Thyroid gland (tissue), 4 donors: Measurements from ENCODE around the gene POU6F2.

Source experiments
- CTCF ChIP-seq, 6 experiments: fragments of 200-600 bp in 3 of 6; fragments of 450-650 bp in 3 of 6; sonication (generic) in 3 of 6; IDR thresholded peaks; one replicate each; pipeline ENCODE4 v1.5.1; 2016 to 2019; ENCODE audit warnings: antibody characterized with exemption in 6 of 6, mild to moderate bottlenecking in 2 of 6, inconsistent platforms in 1 of 6, moderate library complexity in 1 of 6
- POLR2A ChIP-seq, 2 donors: fragments of 450-650 bp; IDR thresholded peaks; one replicate each; pipeline ENCODE4 v1.6.1; 2017; ENCODE audit warnings: antibody characterized with exemption in 2 of 2, mild to moderate bottlenecking in 2 of 2, moderate library complexity in 1 of 2

DNA sequence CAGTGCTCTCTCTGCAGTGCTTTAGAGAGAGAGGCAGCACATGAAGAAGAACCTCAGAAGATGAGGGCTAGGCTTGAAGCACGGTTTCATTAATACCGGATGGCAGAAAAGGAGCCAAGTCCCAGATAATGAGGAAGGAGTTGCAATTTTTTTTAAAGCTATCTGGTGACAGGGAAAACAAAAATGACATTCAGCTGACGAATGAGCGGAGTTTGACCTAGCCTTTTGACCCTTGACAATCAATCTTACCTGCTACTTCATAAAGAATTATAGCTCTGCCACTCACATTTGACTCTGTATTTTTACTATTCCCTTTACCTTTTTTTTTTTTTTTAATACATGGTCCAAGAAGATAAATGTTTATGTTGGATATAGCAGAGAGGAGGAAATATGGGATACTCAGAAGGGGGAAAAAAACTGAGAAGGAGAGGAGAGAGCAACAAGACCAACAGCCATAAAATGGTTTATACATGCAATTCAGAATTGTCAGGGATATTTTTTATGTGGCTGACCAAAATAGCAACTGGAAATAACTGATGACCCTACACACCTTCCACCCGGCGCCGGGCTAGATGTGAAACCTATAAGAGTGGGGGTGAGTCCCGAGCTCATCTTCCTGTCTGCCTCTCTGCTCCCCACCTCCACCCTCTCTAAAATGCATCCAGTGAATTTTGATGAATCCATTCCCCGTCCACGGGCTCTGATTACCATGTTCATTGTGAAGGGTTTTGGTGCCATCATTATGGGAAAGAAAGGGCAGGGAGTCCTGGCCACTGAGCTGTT, 314.1 kb downstream of the POU6F2 start:
- no peak for TF ChIP-seq CTCF (IDR thresholded peaks at IDR 0.05)
- no peak for TF ChIP-seq POLR2A (IDR thresholded peaks at IDR 0.05)
